ENCODE results near the gene LIN9. TPM values are rescaled to one million over a fixed set of nuclear protein-coding genes. Genes with fewer than 3 reads are reported as not detected.

The LIN9 gene
- total and polyA plus RNA-seq, 2 of the 13 experiments (the other 11 are each of a cell fraction or from before 2014, with no cell fraction given): 3.0 to 10.0 TPM

DNA sequence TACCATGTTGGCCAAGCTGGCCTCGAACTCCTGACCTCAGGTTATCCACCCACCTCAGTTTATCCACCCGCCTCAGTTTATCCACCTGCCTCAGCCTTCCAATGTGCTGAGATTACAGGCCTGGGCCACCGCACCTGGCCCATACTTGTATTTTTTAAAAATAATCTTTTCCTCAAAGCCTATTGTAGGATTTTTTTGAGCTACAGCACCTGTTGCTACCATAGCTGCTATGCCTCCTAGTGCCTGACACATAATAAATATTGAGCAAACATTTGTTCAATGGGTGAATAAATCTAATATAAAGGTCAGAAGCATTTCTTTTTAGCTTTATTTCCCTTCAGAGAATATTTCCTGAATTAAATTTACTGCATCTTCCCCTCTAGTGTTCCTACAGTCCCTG lies 106.7 kb downstream of the LIN9 start:
- Histone ChIP-seq H3K4me1 (ENCODE audit: insufficient read depth, low read length) (peaks cover 6% of the 10 kb centered on the region; the same call in 1 of the 2 replicates), H3K27ac (ENCODE audit: extremely low read length, insufficient read depth, low read length) (no peak overlapping the region), H3K4me3 (replicated peaks in 1 of 3; ENCODE audit: insufficient read depth in 1 of 3, low read depth in 2 of 3, low read length in 3 of 3) (no peak overlapping the region), H4K20me1 (ENCODE audit: insufficient read depth, low read length) (no peaks in the 10 kb centered on the region), H3K4me2 (ENCODE audit: low read depth, low read length) (no peak overlapping the region), H2AFZ (ENCODE audit: low read length) (no peak overlapping the region), H3K79me2 (ENCODE audit: insufficient read depth, low read length) (no peaks in the 10 kb centered on the region), H3K9me3 (ENCODE audit: low read length) (no peaks in the 10 kb centered on the region), H3K9ac (ENCODE audit: insufficient read depth, low read depth, low read length) (no peak overlapping the region), H3K36me3 (replicated peaks in 1 of 2; ENCODE audit: control insufficient read depth in 1 of 2, insufficient read depth in 2 of 2, low read length in 2 of 2) (no peaks in the 10 kb centered on the region), H3K27me3 (ENCODE audit: control insufficient read depth in 1 of 2, insufficient read depth in 2 of 2, low read length in 2 of 2) (peaks cover 0 to 6% of the 10 kb centered on the region in 2 experiments; a peak in 1 of 5 replicates)
- POLR2A ChIA-PET: no interaction called here
- intact Hi-C loops (cut with micrococcal nuclease; ENCODE audit: unreplicated experiment) (loop anchor here (5.0 kb wide), 1 partner anchor 130 kb away; no protein-coding TSS in a partner anchor), in situ Hi-C loops (cut with HindIII; ENCODE audit: extremely low pct_ligation_motif_present, low pct_unique_long_range_greater_than_20kb) (no loop called here)
- DNase-seq (ENCODE audit: low spot score) (no peak), ATAC-seq (no peak), FAIRE-seq (no peak)
- TF ChIP-seq ARHGAP35 (CRISPR knock-in tag; IDR thresholded peaks at IDR 0.05; ENCODE audit: borderline replicate concordance) (no peak), GRHL1 (CRISPR knock-in tag; conservative IDR thresholded peaks at IDR 0.05) (no peak), HDAC1 (CRISPR knock-in tag; IDR thresholded peaks at IDR 0.05) (no peak), ZNF598 (CRISPR knock-in tag; IDR thresholded peaks at IDR 0.05; ENCODE audit: borderline replicate concordance) (no peak), AKAP8 (CRISPR knock-in tag; IDR thresholded peaks at IDR 0.05) (no peak), REPIN1 (CRISPR knock-in tag; IDR thresholded peaks at IDR 0.05; ENCODE audit: borderline replicate concordance, low read depth) (no peak), ZNF589 (CRISPR knock-in tag; conservative IDR thresholded peaks at IDR 0.05) (no peak), ZNF10 (CRISPR knock-in tag; IDR thresholded peaks at IDR 0.05; ENCODE audit: borderline replicate concordance, low read depth) (no peak), GABPB1 (CRISPR knock-in tag; IDR thresholded peaks at IDR 0.05) (no peak)
- TF ChIP-seq, protein P1, sequence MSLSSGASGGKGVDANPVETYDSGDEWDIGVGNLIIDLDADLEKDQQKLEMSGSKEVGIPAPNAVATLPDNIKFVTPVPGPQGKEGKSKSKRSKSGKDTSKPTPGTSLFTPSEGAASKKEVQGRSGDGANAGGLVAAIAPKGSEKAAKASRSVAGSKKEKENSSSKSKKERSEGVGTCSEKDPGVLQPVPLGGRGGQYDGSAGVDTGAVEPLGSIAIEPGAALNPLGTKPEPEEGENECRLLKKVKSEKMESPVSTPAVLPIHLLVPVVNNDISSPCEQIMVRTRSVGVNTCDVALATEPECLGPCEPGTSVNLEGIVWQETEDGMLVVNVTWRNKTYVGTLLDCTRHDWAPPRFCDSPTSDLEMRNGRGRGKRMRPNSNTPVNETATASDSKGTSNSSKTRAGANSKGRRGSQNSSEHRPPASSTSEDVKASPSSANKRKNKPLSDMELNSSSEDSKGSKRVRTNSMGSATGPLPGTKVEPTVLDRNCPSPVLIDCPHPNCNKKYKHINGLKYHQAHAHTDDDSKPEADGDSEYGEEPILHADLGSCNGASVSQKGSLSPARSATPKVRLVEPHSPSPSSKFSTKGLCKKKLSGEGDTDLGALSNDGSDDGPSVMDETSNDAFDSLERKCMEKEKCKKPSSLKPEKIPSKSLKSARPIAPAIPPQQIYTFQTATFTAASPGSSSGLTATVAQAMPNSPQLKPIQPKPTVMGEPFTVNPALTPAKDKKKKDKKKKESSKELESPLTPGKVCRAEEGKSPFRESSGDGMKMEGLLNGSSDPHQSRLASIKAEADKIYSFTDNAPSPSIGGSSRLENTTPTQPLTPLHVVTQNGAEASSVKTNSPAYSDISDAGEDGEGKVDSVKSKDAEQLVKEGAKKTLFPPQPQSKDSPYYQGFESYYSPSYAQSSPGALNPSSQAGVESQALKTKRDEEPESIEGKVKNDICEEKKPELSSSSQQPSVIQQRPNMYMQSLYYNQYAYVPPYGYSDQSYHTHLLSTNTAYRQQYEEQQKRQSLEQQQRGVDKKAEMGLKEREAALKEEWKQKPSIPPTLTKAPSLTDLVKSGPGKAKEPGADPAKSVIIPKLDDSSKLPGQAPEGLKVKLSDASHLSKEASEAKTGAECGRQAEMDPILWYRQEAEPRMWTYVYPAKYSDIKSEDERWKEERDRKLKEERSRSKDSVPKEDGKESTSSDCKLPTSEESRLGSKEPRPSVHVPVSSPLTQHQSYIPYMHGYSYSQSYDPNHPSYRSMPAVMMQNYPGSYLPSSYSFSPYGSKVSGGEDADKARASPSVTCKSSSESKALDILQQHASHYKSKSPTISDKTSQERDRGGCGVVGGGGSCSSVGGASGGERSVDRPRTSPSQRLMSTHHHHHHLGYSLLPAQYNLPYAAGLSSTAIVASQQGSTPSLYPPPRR (CRISPR knock-in tag; IDR thresholded peaks at IDR 0.05; ENCODE audit: borderline replicate concordance): no peak
- BruUV-seq (replicated peaks): no TSS peak
- WGBS (ENCODE audit: low lambda C conversion rate): 48% methylated on average over 3 of the region's 3 CpGs
- CTCF ChIA-PET (ENCODE audit: low intra/inter-chr PET ratio, low total read pairs): no interaction called here
